Stimulated activated CD8-positive, alpha-beta memory T cell treated with anti-CD3 and anti-CD28 coated beads, Interleukin-4, amount 100 ng/mL, for 48 hours (primary cell): ENCODE measurements around the gene CABLES2.

Experiments
- DNase-seq: peaks from one replicate; pipeline ENCODE4 v3.0.0-alpha.2; 2020

The CABLES2 gene

GRCh38 chr20:62357187-62357667 is 49.9 kb downstream of the CABLES2 start:
- DNase-seq: no peak

GRCh38 chr20:62356589-62357186 is 50.4 kb downstream of the CABLES2 start:
- DNase-seq: no peak

- DNase-seq: no peak
Observed at GRCh38 chr20:62355878-62356588, 51.1 kb downstream of the CABLES2 start.

- DNase-seq: no peak
Observed at GRCh38 chr20:62355516-62355877, 51.6 kb downstream of the CABLES2 start.

GRCh38 chr20:62354811-62355341 is 52.2 kb downstream of the CABLES2 start:
- DNase-seq: no peak

GRCh38 chr20:62354031-62354808 is 52.9 kb downstream of the CABLES2 start:
- DNase-seq: no peak

GRCh38 chr20:62353289-62354030 is 53.6 kb downstream of the CABLES2 start:
- DNase-seq: no peak

- DNase-seq: no peak
Observed at GRCh38 chr20:62352402-62353288, 54.4 kb downstream of the CABLES2 start.

- DNase-seq: no peak
Observed at GRCh38 chr20:62351469-62352401, 55.4 kb downstream of the CABLES2 start.

- DNase-seq: no peak
Observed at GRCh38 chr20:62350629-62351422, 56.3 kb downstream of the CABLES2 start.

GRCh38 chr20:62350098-62350628 is 56.9 kb downstream of the CABLES2 start:
- DNase-seq: no peak

GRCh38 chr20:62349556-62350097 is 57.5 kb downstream of the CABLES2 start:
- DNase-seq: no peak

- DNase-seq: no peak
Observed at GRCh38 chr20:62348604-62349003, 58.5 kb downstream of the CABLES2 start.

- DNase-seq: no peak
Observed at GRCh38 chr20:62347445-62347844, 59.6 kb downstream of the CABLES2 start.

- DNase-seq: no peak
Observed at GRCh38 chr20:62347151-62347404, 60.0 kb downstream of the CABLES2 start.

GRCh38 chr20:62346398-62347150 is 60.5 kb downstream of the CABLES2 start:
- DNase-seq: no peak

GRCh38 chr20:62345681-62346370 is 61.3 kb downstream of the CABLES2 start:
- DNase-seq: no peak

GRCh38 chr20:62344782-62345181 is 62.3 kb downstream of the CABLES2 start:
- DNase-seq: no peak
